ENCODE measurements around the gene GLTP.

DNA sequence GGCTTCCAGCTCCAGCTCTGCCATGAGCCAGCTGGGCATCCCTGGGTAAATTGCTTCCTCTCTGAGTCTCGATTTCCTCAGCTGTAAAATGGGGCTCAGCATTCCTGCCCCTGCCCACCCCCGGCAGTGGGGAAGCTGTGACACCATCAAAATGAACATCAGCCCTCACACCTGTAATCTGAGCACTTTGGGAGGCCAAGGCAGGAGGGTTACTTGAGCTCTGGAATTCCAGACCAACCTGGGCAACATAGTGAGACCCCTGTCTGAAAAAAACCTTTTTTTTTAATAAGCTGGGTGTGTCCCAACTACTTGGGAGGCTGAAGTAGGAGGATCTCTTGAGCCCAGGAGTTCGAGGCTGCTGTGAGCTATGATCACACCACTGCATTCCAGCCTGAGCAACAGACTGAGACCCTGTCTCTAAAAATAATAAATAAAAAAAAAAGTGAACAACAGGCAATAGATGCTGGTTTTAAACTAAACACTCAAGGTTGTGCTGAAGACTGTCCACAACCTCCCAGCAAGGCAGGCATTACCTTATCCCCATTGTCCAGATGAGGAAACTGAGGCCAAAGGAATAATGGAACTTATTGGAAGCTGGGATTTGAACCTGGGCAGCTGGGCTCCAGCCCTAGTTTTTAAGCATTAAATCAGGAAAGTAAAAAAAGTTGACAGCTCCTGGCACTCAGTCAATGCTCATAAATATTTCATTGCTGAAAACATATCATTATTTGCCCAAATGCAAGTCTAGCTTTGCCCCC lies 51.4 kb downstream of the GLTP start:
- TF ChIP-seq, protein P1, sequence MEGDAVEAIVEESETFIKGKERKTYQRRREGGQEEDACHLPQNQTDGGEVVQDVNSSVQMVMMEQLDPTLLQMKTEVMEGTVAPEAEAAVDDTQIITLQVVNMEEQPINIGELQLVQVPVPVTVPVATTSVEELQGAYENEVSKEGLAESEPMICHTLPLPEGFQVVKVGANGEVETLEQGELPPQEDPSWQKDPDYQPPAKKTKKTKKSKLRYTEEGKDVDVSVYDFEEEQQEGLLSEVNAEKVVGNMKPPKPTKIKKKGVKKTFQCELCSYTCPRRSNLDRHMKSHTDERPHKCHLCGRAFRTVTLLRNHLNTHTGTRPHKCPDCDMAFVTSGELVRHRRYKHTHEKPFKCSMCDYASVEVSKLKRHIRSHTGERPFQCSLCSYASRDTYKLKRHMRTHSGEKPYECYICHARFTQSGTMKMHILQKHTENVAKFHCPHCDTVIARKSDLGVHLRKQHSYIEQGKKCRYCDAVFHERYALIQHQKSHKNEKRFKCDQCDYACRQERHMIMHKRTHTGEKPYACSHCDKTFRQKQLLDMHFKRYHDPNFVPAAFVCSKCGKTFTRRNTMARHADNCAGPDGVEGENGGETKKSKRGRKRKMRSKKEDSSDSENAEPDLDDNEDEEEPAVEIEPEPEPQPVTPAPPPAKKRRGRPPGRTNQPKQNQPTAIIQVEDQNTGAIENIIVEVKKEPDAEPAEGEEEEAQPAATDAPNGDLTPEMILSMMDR (IDR thresholded peaks at IDR 0.05; ENCODE audit: insufficient read depth, low read depth, low read length), result no peak
- no peak for TF ChIP-seq EZH2 (IDR thresholded peaks at IDR 0.05; ENCODE audit: insufficient read depth, low read length)
